ENCODE measurements around the gene GRID2.

GRCh38 chr4:93103042-93103441, 799.3 kb downstream of the GRID2 start:
- TF ChIP-seq TAF1 (IDR thresholded peaks at IDR 0.05; ENCODE audit: borderline replicate concordance, insufficient read depth, low read length) (no peak), POLR2AphosphoS5 (IDR thresholded peaks at IDR 0.05; ENCODE audit: low read depth, low read length) (no peak), SIN3A (IDR thresholded peaks at IDR 0.05; ENCODE audit: borderline replicate concordance, insufficient read depth, low read length) (no peak), FOXP2 (optimal IDR thresholded peaks at IDR 0.05; ENCODE audit: borderline replicate concordance, extremely low read depth, extremely low read length, insufficient read depth) (no peak), REST (IDR thresholded peaks at IDR 0.05; ENCODE audit: insufficient read depth in 1 of 2, low read depth in 2 of 2, low read length in 2 of 2) (no peak)
